GM12873 (cell line): ENCODE measurements around the gene KMT5C.

Source experiments
- TF ChIP-seq, protein P1 (sequence below): IDR thresholded peaks from 2 replicates; pipeline ENCODE4 v1.5.1; 2012; ENCODE audit warnings: low read depth, mild to moderate bottlenecking, moderate library complexity, low read length, control low read depth; ENCODE audit not compliant: insufficient read depth; ENCODE audit errors: missing control alignments

Gene KMT5C

DNA sequence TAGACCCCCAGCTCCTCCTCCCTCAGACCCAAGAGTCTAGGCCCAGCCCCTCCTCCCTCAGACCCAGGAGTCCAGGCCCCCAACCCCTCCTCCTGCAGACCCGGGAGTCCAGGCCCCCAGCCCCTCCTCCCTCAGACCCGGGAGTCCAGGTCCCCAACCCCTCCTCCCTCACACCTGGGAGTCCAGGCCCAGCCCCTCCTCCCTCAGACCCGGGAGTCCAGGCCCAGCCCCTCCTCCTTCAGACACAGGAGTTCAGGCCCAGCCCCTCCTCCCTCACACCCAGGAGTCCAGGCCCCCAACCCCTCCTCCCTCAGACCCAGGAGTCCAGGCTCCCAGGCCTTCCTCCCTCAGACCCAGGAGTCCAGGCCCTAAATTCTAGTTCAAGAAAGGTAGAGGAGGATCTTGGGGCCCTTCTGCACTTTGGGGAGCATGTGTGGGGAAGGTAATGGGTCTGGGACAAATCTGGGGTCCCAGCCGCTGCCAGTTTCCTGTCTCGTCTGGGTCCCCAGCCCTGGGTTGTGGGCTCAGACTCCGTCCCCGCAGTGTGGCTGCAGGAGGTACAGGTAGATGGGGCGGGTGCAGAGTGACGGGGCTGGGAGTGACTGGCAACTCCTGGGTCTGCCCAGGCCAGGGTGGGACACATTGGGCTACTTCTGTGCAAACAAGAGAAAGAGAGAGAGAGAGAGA, 33.8 kb downstream of the KMT5C start:
- TF ChIP-seq, protein P1, sequence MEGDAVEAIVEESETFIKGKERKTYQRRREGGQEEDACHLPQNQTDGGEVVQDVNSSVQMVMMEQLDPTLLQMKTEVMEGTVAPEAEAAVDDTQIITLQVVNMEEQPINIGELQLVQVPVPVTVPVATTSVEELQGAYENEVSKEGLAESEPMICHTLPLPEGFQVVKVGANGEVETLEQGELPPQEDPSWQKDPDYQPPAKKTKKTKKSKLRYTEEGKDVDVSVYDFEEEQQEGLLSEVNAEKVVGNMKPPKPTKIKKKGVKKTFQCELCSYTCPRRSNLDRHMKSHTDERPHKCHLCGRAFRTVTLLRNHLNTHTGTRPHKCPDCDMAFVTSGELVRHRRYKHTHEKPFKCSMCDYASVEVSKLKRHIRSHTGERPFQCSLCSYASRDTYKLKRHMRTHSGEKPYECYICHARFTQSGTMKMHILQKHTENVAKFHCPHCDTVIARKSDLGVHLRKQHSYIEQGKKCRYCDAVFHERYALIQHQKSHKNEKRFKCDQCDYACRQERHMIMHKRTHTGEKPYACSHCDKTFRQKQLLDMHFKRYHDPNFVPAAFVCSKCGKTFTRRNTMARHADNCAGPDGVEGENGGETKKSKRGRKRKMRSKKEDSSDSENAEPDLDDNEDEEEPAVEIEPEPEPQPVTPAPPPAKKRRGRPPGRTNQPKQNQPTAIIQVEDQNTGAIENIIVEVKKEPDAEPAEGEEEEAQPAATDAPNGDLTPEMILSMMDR, result no peak

DNA sequence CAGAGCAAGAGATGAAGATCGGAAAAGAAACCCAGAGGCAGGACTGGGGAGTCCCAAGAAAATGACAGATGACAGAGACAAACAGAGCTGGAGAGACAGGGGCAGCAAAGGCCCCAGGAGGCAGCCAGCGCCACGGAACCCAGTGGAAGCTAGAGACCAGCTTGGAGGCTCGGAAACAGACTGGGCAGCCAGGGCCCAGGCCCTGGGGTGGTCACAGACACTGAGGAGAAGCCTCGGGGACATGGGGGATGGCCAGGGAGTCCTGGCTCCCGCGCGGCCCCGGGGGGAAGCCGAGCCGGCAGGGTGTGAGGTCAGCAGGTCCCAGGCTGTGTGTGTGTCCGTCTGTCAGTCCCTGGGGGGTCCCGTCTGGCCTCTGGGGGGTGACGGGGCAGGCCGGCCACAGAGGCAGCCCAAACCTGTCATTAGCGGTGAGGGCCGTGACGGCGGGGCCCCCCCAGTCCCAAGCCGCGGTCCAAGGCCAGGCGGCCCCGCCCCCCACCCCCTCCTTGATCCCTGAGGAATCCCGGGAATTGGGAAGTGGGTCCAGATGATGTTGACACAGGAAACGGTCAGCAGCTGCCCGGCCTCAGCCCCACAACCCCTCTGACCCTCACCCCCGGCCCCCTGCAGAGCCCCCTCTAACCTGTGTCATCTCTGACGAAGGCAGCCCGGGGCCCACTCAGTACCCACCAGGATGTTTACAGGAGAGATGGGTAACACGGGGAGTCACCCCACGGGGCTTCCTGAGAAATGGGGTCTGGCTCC, 34.5 kb downstream of the KMT5C start:
- TF ChIP-seq, protein P1, result no peak

DNA sequence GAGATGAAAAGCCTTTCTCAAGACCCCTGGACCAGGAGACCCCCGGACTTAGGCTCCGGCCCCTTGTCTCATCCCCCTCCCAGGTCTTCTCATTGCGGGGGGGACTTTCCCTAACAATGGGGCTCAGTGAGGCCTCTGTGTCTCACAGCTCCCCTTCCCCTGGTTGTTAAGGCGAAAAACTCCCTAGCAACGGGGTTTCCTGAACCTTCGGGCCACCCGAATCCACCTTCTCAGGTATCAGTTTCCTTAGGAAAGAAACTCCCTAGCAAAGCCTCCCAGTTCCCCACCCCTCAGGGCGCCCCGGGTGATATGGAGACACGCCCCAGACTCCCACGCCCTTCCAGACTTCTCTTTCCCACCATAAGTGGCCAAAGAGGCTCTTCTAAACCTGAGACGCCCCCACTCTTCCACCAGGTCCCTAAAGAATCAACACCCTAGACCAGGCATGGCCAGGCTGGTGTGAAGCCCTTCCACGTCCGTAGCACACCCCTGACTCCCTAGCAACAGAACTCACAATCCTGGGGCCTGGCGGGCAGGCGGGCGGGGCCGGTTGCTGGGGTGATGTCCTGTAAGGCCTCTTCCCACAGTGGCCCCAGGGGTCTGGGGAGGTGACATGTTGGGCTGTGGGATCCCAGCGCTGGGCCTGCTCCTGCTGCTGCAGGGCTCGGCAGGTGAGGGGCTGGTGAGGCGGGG, 36.7 kb downstream of the KMT5C start, which contains the start of gene TMEM190:
Gene TMEM190, plus strand, starts transcription at position 586 of the 693 bp plus-strand sequence. Its CDS starts 28 bp downstream, at position 614.
- TF ChIP-seq, protein P1, result no peak

DNA sequence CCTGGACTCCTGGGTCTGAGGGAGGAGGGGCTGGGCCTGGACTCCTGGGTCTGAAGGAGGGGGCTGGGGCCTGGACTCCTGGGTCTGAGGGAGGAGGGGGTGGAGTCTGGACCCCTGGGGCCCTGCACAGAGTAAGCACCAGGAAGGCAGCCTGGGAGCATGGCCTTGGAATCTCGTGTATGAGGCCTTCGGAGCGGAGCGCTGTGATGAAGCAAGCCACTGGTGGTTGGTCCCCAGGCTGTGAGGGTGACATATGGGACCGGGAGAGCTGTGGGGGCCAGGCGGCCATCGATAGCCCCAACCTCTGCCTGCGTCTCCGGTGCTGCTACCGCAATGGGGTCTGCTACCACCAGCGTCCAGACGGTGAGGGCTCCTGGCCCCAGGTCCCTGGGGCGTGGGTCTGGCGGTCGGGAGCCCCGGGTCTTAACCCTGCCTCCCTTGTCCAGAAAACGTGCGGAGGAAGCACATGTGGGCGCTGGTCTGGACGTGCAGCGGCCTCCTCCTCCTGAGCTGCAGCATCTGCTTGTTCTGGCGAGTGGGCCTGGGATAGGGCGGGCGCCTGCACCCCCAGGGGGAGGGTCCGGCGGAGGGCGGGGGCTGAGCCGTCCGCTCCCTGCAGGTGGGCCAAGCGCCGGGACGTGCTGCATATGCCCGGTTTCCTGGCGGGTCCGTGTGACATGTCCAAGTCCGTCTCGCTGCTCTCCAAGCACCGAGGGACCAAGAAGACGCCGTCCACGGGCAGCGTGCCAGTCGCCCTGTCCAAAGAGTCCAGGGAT, 37.9 kb downstream of the KMT5C start:
- TF ChIP-seq, protein P1, result no peak

DNA sequence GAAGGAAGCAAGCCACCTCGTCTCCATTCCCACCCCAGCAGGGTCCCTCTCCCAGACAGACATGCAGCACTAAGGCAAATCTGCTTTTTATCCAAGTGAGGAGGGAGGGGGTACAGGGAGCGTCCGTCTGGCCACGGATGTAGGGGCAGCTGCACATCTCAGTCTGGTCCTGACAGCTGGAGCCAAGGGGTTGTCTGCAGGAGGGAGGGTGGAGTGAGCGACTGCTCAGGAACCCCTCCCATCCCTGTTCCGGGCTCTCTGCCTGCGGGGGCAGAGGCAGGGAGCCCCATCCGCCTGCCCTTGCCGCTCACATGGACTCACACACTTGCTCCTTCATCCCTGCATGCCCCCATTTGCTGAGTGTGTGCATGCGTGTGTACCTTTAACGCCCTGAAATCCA, 39.5 kb downstream of the KMT5C start:
- TF ChIP-seq, protein P1, result no peak

DNA sequence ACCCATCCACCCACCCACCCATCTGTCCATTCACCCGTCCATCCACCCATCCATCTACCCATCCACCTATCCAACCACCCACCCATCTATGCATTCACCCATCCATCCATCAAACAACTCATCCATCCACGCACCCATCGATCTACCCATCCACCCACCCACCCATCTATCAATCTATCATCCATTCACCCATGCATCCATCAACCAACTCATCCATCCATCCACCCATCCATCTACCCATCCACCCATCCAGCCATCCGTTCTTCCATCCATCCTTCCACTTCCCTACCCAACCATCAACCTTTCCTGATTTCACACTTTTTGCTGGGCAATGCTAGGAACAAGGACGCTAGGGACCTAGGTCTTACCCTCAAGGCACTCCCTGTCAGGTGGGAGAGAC, 42.3 kb downstream of the KMT5C start:
- TF ChIP-seq, protein P1, result no peak
